Lower lobe of right lung (tissue), 2 donors: ENCODE data around the gene TCF4. TPM values are rescaled to one million over a fixed set of nuclear protein-coding genes. Genes with fewer than 3 reads are reported as not detected.

Source experiments
- ATAC-seq, 2 donors: fragments of 200-7000 bp; cut with Tn5 transposase; one replicate each; pipeline ENCODE4 v1.9.1; 2020 to 2022; ENCODE audit warnings: mild to moderate bottlenecking in 2 of 2, moderate library complexity in 2 of 2
- DNase-seq: peaks from one replicate; pipeline ENCODE4 v3.0.0-alpha.2; 2020
- H3K27ac ChIP-seq: fragments of 200-600 bp; one replicate; pipeline ENCODE4 v1.8.0; 2022
- H3K27me3 ChIP-seq: fragments of 200-600 bp; one replicate; pipeline ENCODE4 v1.8.0; 2022; ENCODE audit warnings: low read depth
- H3K36me3 ChIP-seq: fragments of 200-600 bp; one replicate; pipeline ENCODE4 v1.8.0; 2022; ENCODE audit warnings: mild to moderate bottlenecking
- H3K4me1 ChIP-seq: fragments of 200-600 bp; one replicate; pipeline ENCODE4 v1.8.0; 2022
- H3K4me3 ChIP-seq: fragments of 200-600 bp; one replicate; pipeline ENCODE4 v1.8.0; 2022; ENCODE audit warnings: mild to moderate bottlenecking
- H3K9me3 ChIP-seq: fragments of 200-600 bp; one replicate; pipeline ENCODE4 v1.8.0; 2022
- CTCF ChIP-seq: fragments of 200-600 bp; IDR thresholded peaks from one replicate; pipeline ENCODE4 v1.8.0; 2022; ENCODE audit warnings: antibody characterized with exemption, mild to moderate bottlenecking
- intact Hi-C: fragments of 100-400 bp; cut with DNase I; formaldehyde crosslinking; loops from one replicate; pipeline ENCODE4 v1.11.0; 2022
- total RNA-seq: library from RNA; stranded (reverse); fragmentation: NEBNext Ultra II Directional; extraction: Animal tissue kit (Norgen Biotek cat#: 25700); gene quantifications from one replicate; pipeline ENCODE4 v1.2.1, GENCODE V29; 2021
- donor health status: DM: no; HTN: yes; CAD: no; lungs with severe emphysema.

TCF4 gene
- total RNA-seq, 1 donor from 2014 or later, result 112 TPM

- no peak for TF ChIP-seq CTCF
- ATAC-seq (no peak), DNase-seq (no peak)
- Histone ChIP-seq H3K4me1 (peaks cover 10% of the 10 kb centered on the region), H3K4me3 (no peak overlapping the region), H3K27ac (no peak overlapping the region), H3K9me3 (no peaks in the 10 kb centered on the region), H3K27me3 (no peaks in the 10 kb centered on the region), H3K36me3 (no peaks in the 10 kb centered on the region)
- intact Hi-C loops, result no loop called here
Measured at GRCh38 chr18:55287935-55288868, 299.8 kb downstream of the TCF4 start.

- peaks cover 10% of the 10 kb centered on the region for H3K4me1 ChIP-seq
- H3K27ac ChIP-seq, result no peak overlapping the region
- H3K9me3 ChIP-seq, result no peaks in the 10 kb centered on the region
- no peak overlapping the region for H3K4me3 ChIP-seq
- no peaks in the 10 kb centered on the region for H3K27me3 ChIP-seq
- intact Hi-C loops, result no loop called here
- no peak for DNase-seq
- TF ChIP-seq CTCF, result no peak
- no peak for ATAC-seq
- no peaks in the 10 kb centered on the region for H3K36me3 ChIP-seq
Measured at GRCh38 chr18:55287149-55287806, 300.7 kb downstream of the TCF4 start.

- Histone ChIP-seq H3K27me3 (no peaks in the 10 kb centered on the region), H3K4me1 (peaks cover 8% of the 10 kb centered on the region), H3K9me3 (no peaks in the 10 kb centered on the region), H3K36me3 (no peaks in the 10 kb centered on the region), H3K4me3 (no peak overlapping the region), H3K27ac (no peak overlapping the region)
- DNase-seq, result no peak
- no peak for TF ChIP-seq CTCF
- intact Hi-C loops, result no loop called here
- ATAC-seq, result no peak
Measured at GRCh38 chr18:55286257-55286825, 301.7 kb downstream of the TCF4 start.

- TF ChIP-seq CTCF, result no peak
- H3K27me3 ChIP-seq, result no peaks in the 10 kb centered on the region
- intact Hi-C loops, result no loop called here
- peaks cover 2% of the 10 kb centered on the region for H3K4me1 ChIP-seq
- no peak for DNase-seq
- H3K36me3 ChIP-seq, result no peaks in the 10 kb centered on the region
- no peak overlapping the region for H3K4me3 ChIP-seq
- no peaks in the 10 kb centered on the region for H3K9me3 ChIP-seq
- no peak for ATAC-seq
- H3K27ac ChIP-seq, result no peak overlapping the region
Measured at GRCh38 chr18:55284614-55285013, 303.4 kb downstream of the TCF4 start.

GRCh38 chr18:55283309-55283708 is 304.7 kb downstream of the TCF4 start:
- Histone ChIP-seq H3K9me3 (no peaks in the 10 kb centered on the region), H3K4me1 (no peaks in the 10 kb centered on the region), H3K27me3 (no peaks in the 10 kb centered on the region), H3K4me3 (no peak overlapping the region), H3K36me3 (peaks cover 1% of the 10 kb centered on the region), H3K27ac (no peak overlapping the region)
- ATAC-seq, result no peak
- DNase-seq, result no peak
- intact Hi-C loops, result no loop called here
- TF ChIP-seq CTCF, result no peak
